HG03025 (cell line): ENCODE results near the gene GRIP2.

Experiments
- ATAC-seq: cut with Tn5 transposase; IDR thresholded peaks from one replicate; pipeline ENCODE4 v1.9.1; 2021; ENCODE audit warnings: mild to moderate bottlenecking, moderate library complexity; ENCODE audit not compliant: unreplicated experiment, low FRiP score

GRIP2 gene

GRCh38 chr3:14457999-14458398, 82.1 kb downstream of the GRIP2 start:
- ATAC-seq: no peak

- ATAC-seq: no peak
Observed at GRCh38 chr3:14457481-14457880, 82.7 kb downstream of the GRIP2 start.

- no peak for ATAC-seq
Observed at GRCh38 chr3:14456794-14457193, 83.3 kb downstream of the GRIP2 start.

DNA sequence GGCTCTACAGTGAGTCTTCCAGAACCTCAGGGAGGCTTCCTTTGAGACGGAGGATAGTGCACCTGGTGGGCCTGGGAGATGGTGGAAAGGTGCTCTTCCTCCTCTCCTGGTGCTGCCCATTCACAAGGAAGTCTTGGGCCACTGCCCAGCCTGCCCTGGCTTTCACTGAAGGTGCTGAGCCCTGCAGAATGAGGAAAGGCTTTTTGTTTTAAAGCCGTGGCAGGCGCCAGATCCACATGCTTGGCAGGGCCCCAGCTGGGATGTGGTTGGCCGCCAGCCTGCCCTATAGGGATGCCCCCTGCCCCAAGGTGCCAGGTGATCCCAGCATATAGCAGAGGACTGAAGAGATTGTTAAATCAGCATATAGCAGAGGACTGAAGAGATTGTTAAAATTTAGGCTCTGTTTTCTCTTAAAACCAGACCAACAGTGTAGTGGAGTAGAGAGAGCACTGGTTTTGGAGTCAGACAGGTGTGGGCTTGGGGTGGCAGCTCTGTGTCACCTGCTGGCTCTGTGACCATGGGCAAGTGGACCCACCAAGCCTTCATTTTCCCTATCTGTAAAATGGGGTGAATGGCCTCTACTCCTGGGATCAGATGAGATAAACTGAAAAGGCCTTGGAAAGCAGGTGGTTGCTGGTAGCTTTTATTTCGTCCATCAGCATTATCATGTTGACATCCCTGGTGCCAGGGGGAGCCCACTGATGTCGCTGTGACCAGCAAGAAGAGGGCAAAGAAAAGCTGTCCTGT, 84.4 kb downstream of the GRIP2 start:
- ATAC-seq: no peak

- ATAC-seq: no peak
Observed at GRCh38 chr3:14454639-14455310, 85.4 kb downstream of the GRIP2 start.

DNA sequence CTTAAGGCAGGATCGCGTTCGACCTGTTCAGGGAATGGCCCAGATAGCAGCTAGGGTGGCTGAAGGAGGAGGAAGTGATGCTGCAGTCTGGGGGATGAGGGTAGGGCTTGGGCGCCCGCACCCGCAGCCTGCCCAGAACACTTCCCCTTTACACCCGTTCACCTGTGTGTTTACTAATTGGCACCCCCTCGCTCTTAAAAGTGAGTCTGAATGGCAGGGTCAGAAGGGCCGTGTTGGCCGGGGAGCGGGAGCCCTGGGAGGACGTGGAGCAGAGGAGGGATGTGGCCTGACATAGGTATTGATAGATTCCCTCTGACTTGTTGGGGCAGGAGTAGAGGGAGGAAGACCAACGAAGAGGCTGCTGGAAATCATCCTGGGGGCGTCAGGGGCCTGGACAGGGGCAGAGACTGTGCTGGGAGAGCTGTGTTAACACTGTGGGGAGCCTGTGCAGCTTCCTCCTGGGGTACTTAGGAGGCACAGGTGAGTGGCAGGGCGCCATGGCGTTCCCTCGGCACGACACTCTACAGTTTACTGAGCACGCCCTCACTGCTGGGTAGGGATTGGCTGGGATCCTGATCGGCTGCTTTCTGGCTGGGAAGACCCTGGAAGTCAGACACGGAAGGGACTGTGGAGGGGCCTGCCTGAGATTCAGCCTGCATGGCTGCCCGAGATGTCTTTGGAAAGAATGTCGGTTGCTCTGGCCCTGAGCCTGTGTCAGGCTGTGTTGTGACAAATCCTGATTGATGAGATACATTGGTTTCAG, 86.1 kb downstream of the GRIP2 start:
- no peak for ATAC-seq

GRCh38 chr3:14452740-14453710, 87.1 kb downstream of the GRIP2 start:
- no peak for ATAC-seq

DNA sequence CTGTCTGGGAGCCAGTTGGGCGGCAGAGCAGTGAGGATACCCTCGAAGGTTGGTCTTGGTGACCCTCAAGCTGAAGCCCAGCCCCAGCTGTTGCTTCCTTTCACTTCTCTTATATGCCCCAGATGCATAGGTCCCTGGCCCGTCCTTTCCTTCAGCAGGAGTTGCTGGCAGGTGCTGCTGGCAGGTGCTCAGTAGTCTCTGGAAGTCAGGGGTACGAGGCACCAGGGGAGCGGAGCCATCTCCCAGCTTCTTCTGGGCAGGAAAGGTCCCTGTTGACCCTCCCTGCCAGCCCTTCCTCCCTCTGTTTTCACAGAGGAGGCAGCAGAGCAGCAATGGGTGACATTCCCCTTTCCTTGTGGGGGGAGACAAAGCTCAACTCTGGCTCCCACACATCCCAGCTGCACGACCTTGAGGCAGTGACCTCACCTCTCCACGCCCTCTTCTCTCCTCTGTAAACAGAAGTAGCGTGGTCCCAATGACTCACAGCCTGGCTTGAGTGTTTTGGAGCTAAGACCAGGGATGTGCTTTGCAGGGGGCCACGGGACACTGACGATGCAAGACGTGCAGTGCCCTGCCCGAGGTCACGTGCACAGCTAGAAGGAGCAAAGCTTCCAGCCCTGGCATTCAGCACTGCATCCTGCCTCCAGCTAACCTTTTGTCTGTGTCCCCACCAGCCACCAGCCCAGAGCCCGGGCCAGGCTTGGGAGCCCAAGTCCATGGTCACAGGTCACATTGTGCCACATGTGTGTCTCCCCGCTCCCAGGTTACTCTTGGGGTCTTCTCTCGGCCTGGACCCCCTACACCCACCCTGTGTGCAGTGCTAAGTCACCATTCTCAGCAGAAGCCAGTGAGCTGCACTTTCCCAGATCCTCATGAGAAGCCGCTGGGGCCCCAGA, 88.0 kb downstream of the GRIP2 start:
- ATAC-seq: no peak

- no peak for ATAC-seq
Observed at GRCh38 chr3:14450922-14451606, 89.1 kb downstream of the GRIP2 start.

DNA sequence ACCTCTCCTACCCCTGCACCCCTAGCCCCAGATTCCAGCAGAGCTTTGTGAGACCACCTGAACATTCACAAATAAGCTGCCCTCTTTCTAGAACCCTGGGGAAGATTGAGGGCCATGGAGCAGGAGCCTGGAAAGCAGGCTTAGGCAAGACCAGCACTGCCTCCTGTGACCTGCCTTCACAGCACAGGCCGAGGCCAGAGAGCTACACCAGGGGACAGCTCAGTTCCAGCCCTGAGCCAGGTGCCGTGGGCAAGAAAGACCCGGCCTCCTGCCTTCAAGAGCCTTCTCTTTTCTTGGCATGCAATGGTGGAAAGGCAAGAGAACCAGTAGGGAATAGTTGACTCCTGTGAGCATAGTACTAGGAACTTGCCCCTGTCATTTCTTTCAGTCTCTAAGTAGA, 89.6 kb downstream of the GRIP2 start:
- ATAC-seq: no peak

DNA sequence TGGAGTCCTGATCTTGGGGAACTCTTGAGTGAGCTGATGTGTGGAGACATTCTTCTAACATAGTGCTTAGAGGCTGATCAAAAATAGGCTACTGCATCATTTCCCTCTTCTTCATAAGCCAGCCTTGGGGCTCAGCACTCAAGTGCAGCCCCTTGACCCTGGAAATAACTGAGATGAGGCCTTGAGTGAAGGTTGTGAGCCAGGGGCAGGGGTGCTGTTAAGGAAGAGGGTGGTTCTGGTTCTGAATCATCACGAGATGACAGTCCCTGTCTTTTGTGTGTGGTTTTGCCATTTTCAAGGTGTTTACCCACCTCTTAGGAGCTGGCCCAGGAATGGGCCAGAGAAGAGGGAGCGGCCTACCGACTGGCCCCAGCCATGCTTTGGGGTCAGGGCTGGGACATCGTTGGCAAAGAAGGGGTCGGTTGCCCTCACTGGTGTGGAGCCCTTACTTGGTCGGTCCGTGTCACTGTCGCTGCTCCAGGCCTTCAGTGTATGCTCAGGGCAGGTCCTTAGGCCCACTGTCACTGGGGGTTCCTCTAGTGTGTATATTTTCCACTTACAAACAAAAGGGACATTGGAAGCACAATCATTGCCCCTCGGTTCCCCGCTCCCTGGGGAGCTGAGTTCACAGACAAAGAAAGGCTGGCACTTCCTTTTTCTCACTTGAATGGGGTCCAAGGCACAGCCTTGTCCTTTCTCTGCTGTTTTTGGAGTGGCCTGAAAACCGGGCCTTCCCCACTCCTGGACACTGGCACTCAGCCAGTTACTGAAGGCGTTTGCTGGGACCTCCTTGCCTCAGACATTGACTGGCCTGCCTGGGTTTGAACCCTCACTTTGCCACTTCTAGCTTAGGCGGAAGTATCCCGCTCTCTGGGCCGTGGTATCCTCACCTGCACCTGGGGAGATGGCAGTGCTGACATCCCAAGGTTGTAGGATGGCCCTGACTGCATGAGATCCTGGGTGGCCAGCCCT, 91.1 kb downstream of the GRIP2 start:
- no peak for ATAC-seq

DNA sequence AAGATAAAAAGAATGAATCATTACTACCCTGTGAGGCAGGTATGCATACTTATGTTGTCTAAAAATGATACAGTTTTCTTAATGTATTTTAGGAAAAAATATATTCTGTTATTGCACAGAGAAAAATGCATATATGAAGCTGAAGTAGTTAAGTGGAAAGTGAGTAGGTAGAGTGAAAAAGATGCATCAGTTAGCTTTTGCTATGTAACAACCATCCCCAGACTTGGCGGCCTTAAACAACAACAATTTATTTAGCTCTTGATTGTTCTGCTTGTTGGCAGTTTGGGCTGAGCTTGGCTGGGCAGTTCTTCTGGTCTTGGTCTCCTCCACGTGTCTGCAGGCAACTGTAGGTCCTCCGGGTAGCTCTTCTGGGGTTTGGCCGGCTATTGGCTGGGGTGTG, 92.1 kb downstream of the GRIP2 start:
- ATAC-seq: no peak

- ATAC-seq: no peak
Observed at GRCh38 chr3:14446988-14447570, 93.1 kb downstream of the GRIP2 start.

DNA sequence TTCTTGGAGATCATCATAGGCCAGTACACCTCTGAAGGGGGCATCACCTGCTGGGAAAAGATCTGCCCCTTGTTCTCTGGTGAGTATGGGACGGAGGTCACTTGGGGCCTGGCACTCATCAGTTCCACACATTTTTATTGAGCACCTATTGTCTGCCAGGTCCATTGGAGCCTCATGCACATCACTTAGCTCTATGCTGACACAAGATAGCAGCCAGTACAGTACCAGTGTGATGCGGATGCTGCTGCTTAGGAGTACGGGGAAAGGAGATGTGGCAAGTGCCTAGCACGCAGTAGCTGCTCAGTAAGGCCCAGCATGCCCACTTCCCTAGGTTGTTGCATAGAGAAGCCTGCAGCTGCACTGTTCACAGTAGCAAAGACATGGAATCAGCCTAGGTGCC, 94.4 kb downstream of the GRIP2 start:
- no peak for ATAC-seq

DNA sequence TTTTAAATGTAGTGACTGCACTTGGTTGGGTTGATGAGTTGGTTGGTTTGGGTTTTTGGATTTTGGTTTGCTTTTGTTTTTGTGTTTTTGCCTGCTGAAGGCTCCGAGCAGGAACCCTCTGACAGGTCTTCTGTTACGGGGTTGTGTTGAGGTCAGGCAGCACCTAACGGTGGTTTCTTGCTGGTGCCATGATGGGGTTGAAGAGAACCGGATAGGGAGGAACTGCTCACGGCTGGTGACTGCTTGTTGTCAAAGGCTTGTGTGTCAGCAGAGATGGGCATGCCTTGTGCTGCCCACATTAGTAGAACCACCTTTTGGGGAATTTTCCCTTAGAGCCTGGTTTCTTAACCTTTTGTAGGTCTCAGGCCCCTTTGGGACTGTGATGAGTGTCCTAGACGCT, 95.8 kb downstream of the GRIP2 start:
- no peak for ATAC-seq

GRCh38 chr3:14441920-14442300, 98.2 kb downstream of the GRIP2 start:
- no peak for ATAC-seq

GRCh38 chr3:14441240-14441919, 98.8 kb downstream of the GRIP2 start:
- ATAC-seq: no peak
